GM21515 (cell line): ENCODE results near the gene NFIB.

Experiments used
- ATAC-seq: cut with Tn5 transposase; IDR thresholded peaks from one replicate; pipeline ENCODE4 v1.9.1; 2021; ENCODE audit not compliant: unreplicated experiment

The NFIB gene

DNA sequence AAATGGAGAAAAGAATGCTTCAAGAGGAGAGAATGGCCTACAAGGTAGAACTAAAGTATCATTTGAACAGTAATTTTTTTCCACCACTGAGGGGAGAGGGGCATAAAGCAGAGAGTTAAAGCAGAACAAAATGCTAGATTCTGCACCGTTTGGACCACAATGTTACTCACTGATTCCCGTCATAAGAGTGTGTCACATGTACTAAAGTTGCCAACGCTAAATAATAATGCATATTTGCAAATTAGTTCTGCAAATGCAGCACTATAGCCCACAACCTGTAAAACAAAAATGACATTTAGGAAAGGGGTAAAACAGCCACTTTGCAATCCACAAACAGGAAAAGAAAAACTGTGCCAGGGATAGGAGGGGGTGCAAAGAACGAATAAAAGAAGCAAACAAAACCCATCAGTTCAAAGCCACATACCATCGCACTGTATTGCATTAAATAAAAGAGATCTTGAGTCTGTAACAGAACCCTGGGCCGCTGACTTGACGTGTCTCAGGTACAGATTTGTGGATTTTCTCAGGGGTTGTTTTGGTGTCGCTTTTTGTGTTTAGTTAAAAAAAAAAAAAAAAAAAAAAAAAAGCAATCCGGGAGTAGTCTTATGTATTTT is 7.7 kb upstream of the NFIB start:
- ATAC-seq, result no peak

DNA sequence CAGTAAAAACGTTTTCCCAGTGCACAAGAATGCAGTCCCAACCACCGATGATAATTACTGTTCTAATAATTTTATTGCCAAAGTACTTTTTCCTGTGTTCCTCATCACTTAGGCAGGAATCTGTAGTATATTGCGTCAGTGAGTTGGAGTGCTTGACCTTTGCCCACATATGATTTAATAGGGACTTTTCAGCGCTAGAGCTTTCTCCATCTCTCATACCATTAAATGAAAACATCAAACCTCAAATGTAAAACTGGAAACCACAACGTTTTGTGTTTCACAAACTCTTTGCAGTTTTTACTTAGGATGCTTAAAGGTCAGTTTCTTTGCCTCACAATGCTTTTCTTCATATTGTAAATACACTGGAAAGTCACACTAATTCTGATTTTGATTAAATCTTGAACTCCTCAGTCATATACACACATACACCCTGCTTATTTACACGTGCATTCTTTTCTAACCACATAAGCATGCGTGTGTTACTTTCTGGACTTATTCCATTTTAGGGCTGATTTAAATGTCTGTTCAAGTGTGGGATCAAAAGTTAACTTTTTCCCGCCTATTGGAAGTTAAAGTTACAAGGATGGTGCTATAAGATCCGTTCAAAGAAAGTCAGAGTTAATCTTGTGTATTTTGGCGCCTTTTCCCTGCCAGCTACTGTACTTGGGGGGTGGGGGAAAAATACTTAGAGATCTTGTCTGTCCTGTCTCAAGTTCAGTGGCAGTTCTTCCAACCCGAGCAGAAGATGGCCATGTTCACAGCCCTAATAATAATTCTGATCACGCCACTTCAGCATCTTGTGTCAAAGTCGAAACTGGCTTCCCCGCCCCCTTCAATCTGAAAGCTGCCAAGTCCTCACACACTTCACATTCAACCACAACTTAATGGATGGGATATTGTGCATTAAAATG is 6.6 kb upstream of the NFIB start:
- no peak for ATAC-seq

DNA sequence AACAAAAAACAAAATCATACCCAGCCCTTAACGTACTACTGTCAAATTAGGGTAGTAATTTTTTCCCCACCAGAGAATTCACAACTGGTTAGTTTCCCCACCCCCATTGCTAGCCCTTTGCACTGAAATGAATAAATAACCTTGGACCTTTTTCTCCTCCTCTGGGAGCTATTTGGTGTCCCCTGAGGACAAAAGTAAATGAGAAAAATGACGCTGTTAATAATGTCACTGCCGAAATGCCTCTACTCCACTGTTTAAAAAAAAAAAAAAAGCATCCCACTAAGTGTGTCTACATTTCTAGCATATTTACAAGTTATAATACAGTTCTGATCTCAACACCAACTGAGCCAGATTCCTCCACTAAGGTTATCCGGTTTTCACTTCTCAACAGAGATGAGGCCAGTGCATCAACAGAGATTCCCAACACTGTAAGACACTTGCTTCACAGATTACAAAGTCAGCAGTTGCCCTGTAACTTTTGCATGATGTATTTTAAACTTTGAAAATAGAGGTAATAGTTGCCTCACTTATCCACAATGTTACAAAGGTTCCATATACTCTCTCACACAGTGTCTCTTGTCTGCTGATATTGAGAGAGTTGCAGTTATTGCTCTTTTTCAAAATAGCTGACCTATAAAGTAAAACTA is 5.1 kb upstream of the NFIB start:
- no peak for ATAC-seq

DNA sequence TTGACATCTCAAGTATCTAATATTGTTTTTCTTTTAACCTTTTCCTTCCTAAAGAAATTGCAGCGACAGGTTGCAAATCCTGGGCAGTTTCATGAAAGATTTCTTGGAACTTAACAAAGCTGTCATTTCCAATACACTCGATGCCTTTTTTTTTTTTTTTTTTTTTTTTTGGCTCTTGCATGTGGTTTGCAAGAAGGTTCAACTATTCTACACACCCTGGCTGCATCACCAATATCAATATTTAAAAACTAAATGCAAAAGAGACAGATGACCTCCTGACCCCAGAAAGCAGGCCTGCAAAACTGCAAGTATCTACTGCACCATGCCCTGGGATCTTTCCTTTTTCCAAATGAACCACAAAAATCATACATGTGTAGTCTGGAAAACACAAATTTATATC is 4.4 kb upstream of the NFIB start:
- no peak for ATAC-seq

DNA sequence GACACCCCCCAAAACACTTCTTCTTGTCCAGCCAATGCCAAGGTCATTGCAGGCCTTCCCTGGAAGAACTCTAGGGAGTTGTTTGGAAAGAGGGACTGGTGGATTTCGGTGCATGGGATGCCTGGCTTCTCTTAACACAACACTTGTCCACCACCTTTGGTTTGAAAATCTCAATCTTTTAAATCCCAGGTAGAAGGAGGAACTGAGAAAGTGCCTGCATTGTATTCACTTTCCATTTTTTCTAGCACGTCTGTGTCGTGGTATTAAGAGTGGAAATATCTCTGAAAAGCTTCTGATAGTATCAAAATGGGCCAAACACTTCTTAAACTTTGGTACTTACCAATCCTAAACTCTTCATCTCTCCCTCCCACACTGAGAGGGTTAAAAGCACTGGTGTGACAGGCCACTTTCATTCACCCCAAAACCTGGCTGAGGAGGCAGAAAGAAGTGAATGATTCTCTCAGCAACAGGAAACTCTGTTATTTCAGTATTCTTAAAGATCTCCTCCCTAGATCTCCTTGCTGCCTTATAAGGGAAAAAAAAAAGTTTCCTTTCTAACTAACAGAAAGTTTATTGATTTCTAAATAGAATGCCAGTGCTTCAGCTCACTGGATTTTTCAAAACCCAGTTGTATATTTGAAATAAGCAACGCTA is 3.9 kb upstream of the NFIB start:
- ATAC-seq, result no peak

DNA sequence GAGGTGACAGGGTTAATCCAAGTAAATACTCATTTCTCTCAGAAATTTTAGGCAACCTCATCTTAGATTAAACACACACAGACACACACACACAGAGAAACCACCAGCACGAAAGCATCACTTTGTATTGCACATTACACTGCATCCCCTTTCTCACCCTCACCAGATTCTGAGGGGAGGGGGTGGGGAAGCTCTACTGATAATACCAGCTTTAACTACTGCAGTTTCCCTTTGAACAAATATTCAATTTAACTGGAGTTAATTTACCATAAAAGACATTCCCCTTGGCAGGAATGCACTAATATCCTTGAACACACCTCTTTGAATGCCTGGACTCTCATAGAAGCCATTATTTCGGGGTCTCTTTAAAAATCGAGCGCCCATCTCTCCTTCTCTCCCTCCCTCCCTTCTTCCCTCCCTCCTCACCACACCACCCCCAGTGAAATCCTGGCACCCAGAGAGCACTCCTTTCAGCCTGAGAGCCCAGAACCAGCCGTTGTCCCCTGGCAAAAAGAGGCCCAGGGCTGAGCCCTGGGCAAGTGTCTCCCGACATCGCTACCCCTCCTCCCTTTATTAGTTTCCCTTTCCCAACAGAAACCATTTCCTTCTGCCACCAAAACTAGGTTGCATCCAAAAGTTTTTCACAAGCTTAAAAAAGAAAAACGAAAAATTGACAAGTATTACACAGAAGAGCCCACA is 2.8 kb upstream of the NFIB start:
- ATAC-seq, result no peak

DNA sequence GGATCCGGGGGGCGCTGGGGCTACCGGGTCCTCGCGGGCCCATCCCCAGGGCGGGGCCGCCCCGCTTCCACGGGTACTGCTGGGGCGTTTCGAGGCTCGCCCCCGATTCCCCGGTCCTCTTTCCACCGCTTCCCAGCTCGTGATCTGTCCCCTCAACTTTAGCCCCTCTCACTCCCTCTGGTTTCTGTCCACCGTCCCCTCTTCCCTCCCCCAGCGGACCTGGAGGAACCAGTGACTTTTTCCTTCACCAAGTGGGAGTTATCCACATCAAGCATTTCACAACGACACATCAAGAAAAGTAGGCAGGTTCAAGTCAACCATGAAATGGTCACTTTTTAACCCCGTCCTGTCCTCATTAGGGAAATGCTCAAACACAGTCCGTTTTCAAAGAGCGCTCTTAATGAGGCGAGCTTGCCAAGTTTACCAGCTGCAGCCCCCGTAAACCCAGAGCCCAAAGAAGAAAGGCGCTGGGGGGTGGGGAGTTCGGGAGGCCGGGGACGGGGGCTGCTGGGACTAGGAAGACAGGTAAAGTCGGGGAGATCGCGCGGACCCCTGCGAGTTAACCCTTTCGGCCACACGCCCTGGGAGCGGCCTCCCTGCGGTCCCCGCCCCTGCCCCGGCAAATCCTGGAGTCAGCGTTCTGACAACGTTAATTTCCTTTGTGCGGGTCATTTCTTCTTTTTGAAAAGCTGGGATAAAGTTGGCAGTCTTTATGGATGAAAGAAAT is 2.1 kb upstream of the NFIB start:
- ATAC-seq, result no peak

DNA sequence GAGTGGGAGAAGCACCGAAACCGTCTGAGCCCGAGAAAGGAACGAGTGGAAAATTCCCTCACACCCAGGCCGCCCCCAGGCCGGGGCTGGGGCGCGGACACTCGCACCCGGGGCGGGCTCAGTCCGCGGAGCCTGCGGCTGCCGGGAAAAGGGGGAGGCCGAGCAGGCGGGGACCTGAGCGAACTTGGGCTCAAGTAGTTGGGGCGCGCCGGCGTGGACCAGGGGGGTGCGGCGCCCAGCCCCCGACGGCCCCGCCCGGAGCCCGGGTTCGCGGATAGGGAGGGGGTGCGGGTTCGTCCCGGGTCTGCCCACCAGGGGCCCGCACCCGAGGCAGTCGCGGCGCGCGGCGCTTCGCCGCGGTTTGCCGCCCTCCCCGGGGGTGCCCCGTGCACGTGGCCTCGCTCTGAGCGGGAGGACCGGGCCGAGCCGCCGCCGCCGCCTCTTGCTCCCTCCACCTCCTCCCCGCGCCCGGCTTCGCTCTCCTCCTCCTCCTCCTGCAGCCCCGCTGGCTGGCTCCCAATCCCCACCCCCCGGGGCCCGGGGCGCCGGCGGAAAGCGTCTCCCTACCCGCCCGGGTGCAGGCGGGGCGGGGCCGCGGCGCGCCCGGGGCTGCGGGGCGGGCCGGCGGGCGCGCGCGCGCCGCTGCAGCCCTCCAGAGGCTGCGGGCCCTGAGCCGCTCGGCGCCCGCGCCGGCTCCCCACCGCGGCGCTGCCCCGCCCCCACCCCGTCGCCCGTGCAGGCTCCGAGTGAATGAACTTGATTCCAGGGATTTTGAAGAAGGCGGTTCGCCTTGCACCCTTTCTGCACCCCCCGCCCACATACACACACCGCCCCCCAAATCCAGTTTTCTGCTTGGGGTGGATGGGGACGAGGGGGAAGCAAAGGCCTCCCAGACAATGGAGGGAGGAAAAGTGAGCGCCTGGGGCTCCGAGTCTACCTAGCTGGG is 1.3 kb upstream of the NFIB start:
- ATAC-seq, result no peak

DNA sequence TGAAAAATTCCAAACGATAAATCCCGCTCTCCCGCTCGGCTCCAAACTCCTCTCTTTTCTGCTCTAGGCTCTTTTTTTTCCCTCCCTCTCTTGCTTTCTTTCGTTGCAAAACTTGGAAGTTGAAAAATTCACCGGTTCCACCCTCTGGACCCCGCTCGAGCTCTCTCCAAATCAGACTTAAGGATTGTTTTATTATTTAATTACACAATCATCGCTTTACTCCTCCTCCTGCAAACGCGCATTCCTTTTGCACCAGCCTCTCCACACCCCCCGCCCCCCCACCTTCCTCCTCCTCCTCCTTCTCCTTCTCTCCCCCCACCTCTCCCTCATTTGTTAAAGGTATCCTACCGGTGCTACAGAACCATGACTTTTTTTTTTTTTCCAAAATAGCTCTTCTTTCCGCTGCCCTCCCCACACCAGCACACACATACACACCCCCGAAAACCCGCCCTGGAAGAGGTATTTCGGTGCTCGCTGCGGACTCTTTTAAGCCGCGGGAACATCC is 535 bp upstream of the NFIB start:
- no peak for ATAC-seq

DNA sequence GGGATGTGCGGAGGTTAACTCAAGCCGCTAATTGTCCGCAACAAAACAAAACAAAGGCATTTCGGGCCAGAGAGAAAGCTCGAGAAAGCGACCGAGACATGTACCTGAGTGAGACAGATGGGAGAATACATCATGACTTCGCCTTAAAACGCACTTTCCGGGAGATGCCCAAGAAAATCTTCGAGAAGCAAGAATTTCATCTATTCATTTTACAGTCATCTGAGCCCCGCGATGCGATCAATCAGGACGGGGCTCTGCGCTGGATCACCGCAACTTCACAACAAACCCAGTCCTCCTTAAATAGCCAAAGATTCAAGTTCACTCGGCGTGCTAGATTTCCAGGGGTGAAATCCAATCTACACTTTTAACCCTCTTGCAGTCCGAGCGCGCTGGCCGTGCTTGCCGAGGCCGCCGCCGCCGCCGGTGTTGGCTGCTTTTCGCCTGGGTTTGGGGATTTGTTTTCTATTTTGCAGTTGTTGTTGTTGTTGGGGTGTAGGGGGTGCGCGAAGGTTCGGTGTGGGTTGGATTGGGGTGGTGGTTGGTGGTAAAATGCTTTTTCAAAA is 482 bp downstream of the NFIB start:
- no peak for ATAC-seq

DNA sequence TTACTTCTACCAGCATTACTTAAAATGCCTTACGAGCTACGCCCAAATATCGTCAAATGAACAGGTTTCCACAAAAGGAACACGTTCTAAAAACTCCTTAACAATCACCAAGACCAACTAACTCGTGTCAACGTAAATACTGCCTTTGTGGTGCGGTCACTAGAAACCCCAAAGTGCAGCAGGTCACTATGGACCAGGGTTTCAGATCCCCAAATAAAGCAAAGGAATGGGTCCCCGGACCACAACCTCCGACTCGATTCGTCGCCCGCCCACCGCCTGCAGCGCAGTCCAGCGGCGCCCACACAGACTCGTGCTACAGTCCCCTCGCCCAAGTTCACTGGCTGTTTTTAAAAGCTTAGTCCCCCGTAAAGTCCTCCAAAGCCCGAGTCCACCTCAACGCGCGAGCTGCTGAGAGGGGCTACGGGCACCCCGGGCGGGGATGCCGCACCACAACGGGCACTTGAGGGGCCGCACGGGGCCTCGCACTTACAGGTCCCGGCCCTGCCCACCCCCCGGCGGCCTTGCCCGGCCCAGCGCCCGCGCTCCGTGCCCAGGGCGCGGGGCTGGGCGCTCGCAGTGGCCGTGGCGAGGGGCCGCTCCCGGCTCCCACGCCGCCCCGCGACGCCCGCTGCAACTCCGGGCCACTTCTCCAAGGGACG is 1.1 kb downstream of the NFIB start:
- ATAC-seq, result no peak

DNA sequence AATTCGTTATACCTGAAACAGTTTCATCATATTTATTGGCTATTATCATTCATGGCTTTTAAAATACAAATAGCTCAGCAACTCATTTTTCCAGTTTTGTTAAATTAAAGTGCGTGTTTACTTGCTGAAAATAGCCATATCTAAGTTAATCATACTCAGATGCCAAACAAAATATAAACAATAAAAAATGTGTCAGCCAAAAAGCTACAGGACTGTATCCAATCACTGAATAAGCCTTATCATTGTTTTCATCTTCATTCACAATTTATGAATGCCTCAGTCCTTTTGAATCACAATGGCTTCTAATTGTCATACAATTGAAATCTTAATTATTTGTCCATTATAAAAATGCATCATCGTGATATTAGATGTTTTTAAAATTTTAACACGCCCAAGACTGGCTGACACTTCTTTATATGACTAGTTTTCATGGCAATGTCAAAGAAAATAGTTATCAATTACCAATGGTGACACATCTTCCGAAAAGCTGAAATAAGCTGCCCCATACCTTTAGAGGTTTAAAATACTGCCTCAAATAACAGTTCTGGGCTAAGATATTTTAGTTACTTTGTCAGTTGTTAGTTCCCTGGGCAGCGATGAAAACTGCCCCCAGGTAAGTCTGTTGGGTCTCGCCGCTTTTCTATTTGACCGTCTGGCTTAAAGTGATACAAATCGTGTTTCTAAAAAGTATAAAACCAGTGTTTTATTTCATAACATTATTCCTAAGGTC is 1.8 kb downstream of the NFIB start:
- ATAC-seq, result no peak

DNA sequence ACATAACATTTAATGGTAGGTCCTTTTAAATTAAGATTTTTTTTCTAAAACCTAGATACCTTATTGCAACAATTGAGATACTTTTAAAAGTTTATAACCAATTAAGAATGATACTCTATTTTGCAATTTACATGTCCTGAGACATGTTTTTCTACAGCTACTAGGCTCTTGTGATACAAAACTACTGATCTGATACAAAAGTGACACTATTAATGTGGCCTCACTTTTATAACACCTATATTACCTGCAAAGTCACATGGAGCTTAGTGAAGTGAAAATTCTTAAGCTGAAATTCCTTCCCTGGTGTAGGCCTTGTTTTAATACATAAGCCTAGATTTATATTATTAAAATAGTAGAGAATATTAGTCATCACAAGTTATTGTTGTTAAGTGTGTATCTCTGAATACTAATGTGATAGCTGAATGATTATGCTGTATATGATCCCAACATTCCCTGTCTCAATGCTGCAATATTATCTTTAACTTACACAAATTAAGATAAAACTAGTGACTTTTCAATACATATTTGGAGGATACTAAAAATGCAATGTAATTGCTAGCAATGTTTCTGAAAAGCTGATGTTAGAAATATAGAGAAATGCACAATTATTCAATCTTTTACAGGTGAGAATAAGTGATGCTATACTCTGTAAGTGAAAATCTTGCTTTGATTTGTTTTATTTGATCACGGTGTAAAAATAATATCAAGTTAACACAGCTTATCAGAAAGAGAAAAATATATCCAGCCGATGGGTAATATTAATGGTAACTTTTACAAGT is 2.6 kb downstream of the NFIB start:
- no peak for ATAC-seq

DNA sequence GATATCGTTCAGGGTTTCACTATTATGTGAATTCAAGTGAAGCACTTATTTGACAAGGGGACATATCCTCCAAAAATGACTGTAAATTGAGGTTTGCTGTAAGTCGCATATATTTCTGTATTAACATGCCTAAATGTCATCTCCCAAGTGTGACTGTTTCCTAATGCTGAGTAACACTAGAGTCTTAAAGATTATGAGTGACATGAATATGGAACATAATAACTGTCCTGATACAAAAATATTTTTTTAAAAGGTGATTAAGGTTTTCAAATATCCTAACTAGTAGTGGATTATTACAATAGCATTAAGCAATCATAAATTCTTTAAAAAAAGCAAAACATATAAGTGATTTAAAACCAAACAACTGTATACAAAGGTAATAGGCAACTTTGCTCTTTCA is 3.6 kb downstream of the NFIB start:
- no peak for ATAC-seq

DNA sequence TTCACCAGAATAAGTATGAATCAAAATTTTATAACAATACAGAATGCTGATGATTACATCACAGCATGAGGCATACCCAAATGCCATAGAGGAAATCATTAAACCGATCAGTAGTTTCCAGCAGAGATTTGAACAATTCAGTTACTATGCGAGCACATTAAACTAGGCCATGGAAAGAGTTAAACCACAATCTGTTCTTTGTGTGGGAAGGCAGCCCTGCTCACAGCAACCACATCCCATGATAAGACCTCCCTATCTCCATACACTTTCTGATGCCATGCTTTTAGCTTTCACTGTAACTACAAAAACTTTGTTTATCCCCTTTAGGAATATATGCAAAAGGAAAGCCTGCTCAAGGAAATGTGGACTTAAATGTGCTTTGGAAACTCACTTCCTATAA is 4.5 kb downstream of the NFIB start:
- no peak for ATAC-seq

DNA sequence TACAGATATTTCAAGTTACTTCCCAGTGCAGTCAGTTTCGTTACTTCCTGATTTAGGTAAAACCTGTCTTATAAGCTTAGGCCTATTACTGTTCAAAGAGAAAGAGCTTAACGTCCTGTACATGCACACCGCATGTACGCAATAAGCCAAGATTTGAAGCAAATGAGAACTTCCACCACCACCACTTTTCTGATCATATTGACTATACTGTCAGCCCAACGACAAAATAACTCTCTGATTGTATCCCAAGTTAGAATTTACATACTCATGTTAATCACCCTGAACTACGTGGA is 5.1 kb downstream of the NFIB start:
- ATAC-seq, result no peak
